Activated CD8-positive, alpha-beta memory T cell treated with anti-CD3 and anti-CD28 coated beads, Interleukin-2, amount 50 U/mL, for 48 hours (primary cell): ENCODE results near the gene SOBP.

Experiments used
- DNase-seq: peaks from one replicate; pipeline ENCODE4 v3.0.0-alpha.2; 2020

The SOBP gene

GRCh38 chr6:107554918-107555317 is 65.0 kb downstream of the SOBP start:
- DNase-seq, result no peak

GRCh38 chr6:107555449-107555848 is 65.5 kb downstream of the SOBP start:
- DNase-seq, result no peak

DNA sequence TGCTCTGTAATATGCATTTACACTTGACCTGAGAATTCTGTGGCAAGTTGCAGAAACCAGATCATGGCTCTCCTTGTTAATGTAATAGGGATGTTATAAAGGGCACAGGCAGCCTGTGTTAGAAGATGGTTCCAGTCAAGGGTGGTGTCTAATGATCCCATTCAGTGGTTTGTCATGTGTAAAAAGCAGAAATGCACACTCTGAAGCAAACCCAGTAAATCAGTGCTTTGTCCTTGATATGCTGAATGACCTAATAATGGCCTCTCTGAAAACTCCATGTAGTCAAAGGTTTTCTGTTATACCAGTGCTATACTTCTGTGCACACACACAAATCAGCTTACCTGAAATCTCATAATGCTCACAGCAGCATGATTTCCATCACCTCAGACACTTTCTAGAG is 66.2 kb downstream of the SOBP start:
- no peak for DNase-seq

DNA sequence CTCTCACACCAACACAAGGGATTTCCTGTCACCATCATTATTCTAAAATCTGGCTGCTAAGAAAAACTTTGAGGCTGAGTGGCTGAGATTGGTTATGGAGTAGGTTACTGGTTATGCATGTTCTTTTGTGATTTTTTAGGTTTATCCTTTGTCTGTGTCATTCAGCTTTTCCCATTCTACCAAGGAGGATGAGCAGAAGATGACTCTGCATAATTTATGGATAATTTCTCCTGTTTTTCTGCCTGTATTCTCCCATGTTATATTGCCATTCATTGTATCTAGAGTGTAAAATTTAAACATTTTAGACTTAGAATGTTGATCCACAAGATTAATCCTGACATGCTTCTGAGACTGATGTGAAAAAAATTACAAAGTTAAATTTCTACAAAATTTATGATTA is 67.8 kb downstream of the SOBP start:
- DNase-seq, result no peak

- DNase-seq, result no peak
Measured at GRCh38 chr6:107560657-107561056, 70.7 kb downstream of the SOBP start.

DNA sequence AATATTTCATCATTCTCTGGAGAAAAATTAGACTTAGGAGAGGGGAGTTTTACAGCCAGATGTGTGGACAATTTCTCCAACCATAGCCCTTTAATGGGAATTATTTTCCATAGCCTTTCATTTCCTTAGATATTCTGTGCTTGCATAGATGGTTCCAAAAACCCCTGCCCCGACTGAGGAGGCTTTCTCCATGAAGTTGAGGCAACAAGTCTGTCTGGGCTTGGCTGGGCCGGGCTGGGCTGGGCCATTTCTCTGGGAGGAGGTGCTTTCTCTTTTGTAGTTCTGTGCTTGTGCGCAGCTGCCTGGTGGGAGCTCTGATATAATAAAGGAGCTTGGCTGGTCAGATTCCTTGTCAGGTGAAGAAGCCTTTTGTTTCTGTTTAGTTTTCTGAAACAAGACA is 71.4 kb downstream of the SOBP start:
- no peak for DNase-seq

GRCh38 chr6:107563694-107564588 is 74.0 kb downstream of the SOBP start:
- DNase-seq, result no peak

DNA sequence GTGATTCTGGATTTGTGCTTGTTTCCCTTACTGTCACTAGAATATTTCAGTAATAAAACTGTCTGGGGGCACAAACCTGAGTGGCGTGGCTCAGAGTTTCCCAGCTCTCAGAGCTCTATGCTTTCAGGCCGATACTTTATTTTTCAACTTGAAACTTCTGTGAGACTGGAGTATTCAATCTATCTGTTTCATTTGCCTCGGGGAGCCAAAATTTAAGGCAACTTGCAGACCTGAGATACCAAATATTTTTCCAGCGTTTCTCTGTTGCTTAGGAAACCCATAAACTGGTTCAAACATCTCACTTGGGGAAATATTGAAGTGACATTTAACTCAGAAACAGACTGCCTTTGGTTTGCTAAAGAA is 74.7 kb downstream of the SOBP start:
- DNase-seq, result no peak

DNA sequence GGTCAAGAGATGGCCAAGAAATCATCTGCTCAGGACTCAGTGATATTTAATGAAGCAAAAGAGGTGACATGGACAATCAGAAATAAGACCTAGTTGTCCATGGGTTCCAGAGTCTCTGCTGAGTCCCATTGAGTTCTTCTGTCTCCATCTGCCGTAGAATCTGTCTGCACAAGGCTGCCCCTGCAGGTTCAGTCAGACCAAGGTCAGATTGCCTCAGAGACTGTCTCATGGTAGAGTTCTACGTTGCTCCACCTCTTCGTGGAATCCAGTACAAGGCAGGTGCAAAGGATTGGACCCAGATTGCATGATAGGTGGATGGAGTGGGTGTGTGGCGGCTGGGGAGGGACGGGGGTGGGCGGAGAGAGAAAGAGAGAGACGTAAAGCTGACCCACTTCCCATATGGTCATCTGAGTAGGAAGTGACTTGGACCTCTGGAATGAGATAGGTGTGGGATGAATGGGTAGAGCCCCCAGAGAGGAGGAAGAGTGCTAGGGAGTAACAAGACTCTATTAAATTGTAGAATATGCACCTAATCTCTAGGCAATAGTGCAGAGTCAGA is 75.3 kb downstream of the SOBP start:
- no peak for DNase-seq

- DNase-seq, result no peak
Measured at GRCh38 chr6:107567643-107568042, 77.7 kb downstream of the SOBP start.

DNA sequence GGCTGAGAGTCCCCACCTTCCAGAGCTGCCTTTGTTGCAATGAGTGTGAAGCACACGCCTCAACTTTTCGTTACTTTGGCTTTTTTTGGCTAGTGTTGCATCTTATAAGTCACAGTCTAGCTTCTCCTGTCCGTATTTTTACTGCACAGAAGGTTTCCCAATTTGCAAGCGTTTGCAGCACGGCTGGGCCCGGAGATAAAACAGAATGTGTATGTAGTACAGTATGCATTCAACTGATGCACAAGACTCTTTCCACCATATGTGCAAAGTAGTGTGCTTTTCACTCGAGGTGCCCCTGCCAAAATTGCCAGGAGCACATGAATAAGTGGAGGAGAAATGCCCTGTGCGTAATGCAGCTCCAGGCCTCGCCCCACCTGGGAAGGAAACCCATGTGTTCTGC is 79.6 kb downstream of the SOBP start:
- DNase-seq, result no peak

DNA sequence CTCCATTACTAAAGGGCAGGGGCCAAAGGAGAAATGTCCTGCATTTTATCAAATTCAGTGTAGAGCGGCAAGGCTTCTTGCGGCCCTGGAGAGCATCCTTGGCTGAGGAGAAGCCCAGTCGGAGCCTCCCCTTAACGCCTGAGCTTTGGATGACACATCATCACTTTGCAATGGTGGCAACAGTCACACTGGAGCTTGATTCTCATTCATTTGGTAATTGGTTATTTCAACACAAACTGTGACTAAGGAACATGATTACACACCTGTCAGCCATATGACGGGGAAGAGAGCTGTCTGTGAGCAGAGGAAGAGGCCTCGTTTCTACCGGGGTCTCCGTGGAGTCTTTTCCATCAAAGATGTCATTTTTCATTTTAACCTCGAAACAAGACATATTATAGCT is 81.4 kb downstream of the SOBP start:
- no peak for DNase-seq

GRCh38 chr6:107572886-107573285 is 83.0 kb downstream of the SOBP start:
- no peak for DNase-seq

DNA sequence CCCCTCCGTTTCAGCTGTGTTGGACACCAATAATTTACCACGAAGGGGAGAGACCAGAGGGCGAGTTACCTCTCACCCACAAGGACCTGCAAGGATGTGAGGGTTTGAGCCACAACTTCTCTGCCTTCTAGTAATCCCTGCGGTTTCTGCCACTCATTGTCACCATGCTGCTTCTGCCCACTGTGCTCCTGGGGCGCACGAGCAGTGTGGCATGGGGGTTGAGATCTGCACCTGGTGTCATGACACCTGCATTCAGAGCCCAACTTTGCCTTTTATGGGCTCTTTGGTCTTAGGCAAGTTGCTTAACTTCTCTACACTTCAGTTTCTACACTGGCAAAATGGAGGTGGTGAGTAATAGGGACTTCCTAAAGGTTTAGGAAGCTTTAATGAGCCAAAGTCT is 84.9 kb downstream of the SOBP start:
- DNase-seq, result no peak

DNA sequence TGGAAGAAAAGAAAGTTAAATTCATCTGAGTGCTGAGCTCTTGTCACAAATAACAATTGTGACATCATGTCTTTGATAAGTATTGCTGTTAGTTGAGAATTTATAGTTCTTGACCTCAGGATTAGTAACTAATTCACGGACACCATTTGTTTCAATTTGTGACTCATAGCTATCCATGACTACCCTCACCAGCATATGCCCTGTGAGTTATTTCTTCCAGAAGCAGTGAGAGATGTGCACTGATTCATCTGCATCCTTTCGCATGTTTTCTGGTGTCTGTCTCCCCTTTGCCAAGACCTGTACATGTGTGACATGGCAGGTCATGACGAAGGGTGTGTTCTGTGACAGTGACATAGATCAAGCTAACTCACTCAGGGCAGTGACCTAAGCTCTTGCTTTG is 86.9 kb downstream of the SOBP start:
- DNase-seq, result no peak

DNA sequence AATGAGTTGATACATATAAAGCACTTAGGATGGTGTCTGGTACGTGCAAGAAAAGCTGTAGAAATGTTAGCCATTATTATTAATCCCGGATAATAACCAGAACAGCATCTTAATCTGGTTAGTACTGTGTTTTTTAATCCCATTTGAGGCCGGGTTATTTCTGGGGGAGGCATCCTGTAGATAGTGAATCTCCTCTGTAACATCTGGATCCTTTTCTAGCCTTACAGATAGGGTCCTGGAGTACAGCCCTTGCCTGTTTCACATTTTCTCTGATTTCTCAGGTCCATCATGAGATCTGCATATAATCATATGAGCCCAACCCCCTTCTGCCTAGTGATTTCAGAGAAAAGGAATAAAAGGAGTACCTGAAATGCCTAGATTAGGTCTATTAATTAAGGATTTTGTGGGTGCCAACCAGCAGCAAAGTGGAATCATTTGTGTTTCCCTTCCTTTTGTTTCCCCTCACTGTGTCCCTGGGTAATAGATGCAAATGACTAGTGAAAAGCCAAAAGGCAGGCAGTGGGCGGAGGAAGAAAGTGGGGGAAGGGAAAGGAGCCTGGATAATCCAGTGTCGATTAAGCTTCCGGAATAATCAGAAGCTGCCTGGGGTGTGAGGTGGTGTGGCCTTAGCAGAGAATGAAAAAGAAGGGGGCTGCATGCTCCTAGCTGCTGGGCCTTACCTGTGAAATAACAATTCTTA is 88.9 kb downstream of the SOBP start:
- no peak for DNase-seq

DNA sequence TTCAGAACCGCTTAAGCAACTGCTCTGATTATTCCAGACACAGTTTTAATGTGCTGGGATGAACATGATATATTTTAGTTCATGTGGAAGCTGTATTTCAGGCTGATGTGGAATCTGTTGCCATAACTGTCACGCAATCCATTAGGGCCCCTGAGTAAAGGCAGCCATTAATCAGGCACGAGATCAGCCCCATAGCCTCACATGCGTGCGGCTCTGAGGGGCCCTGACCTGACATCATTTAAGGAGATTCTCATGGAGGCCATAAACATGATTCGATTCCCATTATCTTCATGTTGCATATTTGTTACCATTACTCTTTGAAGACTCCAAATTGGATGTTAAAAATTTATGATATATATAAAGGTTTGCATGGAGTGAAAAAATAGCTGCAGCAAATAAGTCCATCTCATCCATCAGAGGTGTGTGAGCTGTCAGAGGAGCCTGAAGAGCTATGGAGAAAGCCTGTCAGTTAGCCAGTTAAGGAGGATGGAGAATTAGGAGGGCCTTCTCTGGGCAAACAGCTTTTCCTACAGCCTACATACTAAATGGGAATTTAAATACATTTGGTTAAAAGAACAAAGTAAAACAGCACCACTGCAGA is 89.6 kb downstream of the SOBP start:
- no peak for DNase-seq

- no peak for DNase-seq
Measured at GRCh38 chr6:107582086-107582485, 92.2 kb downstream of the SOBP start.

- no peak for DNase-seq
Measured at GRCh38 chr6:107584726-107585125, 94.8 kb downstream of the SOBP start.

GRCh38 chr6:107585815-107586435 is 96.0 kb downstream of the SOBP start:
- no peak for DNase-seq

DNA sequence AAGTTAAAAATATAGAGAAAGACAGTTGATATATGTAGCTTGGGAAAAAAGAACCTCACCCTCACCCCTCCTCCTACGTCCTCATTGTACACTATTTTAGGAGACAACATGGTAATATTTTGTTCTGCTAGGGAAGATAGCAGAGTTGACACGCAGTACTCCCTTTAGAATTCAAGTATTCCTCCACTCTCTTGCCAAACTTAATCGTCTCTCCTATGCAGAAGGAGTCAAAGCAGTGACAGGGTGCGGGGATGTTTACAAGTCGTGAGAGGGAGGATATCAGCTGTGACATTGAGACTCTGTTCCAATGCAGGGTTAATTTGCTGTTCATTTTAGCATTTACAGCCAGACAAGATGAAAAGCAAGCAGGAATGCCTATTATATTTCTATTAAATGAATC is 97.5 kb downstream of the SOBP start:
- DNase-seq, result no peak

DNA sequence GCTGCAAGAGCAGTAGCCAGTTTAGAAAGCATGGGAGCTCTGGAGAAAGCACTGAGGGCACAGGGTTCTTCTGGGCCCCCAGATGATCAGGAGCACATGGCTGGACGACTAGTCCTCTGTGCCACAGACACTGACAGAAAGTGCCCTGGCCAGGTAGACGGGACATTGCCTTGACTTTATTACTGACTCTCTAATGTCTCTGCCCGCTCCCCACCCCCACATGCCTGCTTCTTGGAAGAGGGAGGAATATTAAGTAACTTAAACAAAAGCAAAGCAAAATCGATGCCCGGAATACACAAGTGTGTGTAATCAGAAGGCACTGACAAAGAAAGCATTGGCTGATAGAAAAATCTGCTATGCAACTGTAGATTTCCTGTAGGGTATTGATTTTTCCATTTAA is 99.3 kb downstream of the SOBP start:
- DNase-seq, result no peak

DNA sequence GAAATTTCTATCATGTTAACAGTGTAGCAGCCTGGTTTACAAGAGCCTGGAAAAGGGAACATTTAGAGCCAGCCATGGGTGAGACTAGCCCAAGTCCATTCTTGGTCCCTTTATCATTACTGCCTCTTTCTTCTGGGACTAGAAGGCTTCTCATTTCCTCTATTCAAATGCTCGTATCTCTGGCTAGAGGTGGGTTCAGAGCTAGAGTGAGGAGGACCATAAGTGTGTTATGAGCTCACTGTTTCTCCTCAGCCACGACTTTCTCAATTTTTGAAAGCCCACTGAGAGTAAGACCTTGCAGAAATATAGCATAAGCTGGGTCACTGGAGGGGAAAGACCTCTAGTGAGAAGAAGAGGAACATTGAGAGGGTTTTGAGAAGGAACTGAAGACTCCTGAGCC is 100.0 kb downstream of the SOBP start:
- no peak for DNase-seq
